ENCODE data around the gene RCCD1. TPM values are rescaled to one million over a fixed set of nuclear protein-coding genes. Genes with fewer than 3 reads are reported as not detected.
"Not testable (repeated sequence)": the region's sequence is repeated elsewhere in the genome, so short reads cannot be mapped to it uniquely, and the experiment has no call there.

RCCD1 gene
- total RNA-seq, 2 experiments from 2014 or later: 30.0 to 30.9 TPM

DNA sequence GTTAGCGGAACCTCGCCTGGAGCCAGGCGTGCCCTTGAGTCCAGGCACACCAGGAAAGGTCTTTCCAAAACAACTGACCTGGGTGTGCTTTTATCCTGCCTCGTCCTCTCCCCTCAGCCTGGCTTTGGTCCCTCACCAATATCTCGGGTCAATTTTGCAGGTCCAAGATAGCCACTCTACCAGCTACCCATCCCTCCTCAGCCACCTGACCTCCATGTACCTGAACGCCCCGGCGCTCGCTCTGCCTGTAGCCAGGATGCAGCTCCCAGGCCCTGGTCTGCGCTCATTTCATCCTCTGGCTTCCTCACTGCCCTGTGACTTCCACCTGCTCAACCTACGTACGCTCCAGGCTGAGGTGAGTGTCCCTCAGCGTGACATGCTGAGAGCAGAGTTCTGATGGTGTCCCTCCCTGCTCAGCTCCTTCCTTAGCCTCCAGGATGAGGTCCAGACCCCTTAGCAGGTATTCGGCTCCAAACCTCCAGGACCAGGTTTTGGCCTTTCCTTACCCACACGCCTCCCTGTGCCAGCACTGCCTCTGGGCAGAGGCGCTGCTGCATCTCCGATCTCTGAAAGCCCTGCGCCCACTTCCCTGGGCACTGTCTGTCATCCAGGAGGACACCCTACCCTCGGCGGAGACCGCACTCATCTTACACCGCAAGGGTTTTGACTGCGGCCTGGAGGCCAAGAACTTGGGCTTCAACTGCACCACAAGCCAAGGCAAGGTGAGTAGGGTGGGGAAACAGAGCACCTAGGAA is 36.5 kb upstream of the RCCD1 start:
- Mint-ChIP-seq H3K4me1 (ENCODE audit: low read depth) (peaks cover 8% of the 10 kb centered on the region), H3K9me3 (no peaks in the 10 kb centered on the region), H3K4me3 (no peak overlapping the region), H3K36me3 (ENCODE audit: low read depth) (peaks cover 42% of the 10 kb centered on the region), H3K27ac (no peak overlapping the region), H3K27me3 (no peaks in the 10 kb centered on the region)
- POLR2A ChIA-PET: interaction anchor here (1.1 to 2.5 kb wide), 7 partner anchors 9 to 18 kb away, joined by 3 to 7 read pairs (median 5); partner anchors contain the start of genes HDDC3 and MAN2A2
- intact Hi-C loops (cut with micrococcal nuclease): no loop called here
- ATAC-seq (no peak), DNase-seq (no peak)
- CTCF ChIA-PET: interaction anchor here (1.4 to 1.5 kb wide), 2 partner anchors 13 to 14 kb away, joined by 5 read pairs; partner anchors contain the start of gene HDDC3
- TF ChIP-seq, protein P1, sequence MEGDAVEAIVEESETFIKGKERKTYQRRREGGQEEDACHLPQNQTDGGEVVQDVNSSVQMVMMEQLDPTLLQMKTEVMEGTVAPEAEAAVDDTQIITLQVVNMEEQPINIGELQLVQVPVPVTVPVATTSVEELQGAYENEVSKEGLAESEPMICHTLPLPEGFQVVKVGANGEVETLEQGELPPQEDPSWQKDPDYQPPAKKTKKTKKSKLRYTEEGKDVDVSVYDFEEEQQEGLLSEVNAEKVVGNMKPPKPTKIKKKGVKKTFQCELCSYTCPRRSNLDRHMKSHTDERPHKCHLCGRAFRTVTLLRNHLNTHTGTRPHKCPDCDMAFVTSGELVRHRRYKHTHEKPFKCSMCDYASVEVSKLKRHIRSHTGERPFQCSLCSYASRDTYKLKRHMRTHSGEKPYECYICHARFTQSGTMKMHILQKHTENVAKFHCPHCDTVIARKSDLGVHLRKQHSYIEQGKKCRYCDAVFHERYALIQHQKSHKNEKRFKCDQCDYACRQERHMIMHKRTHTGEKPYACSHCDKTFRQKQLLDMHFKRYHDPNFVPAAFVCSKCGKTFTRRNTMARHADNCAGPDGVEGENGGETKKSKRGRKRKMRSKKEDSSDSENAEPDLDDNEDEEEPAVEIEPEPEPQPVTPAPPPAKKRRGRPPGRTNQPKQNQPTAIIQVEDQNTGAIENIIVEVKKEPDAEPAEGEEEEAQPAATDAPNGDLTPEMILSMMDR (IDR thresholded peaks at IDR 0.05): no peak

DNA sequence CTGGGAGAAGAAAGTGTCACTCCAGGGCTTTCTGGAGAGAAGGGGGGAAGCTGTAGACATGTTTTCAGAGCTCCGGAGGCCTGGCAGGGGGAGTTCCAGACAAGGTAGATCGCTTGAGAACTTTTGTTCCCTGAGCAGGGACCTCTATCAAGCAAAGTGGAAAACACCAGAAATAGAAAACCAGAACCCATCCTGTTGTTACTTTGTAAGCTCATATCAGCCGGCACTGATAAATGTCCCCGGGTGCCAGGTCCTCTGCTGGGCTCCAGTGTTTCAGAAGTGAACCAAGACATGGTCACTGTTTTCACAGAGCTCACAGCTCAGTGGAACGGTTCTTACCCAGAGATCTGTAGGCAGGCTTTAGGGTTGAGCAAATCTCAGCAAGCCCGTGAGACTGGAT is 35.8 kb upstream of the RCCD1 start:
- peaks cover 37% of the 10 kb centered on the region for H3K36me3 Mint-ChIP-seq (ENCODE audit: low read depth)
- TF ChIP-seq, protein P1 (IDR thresholded peaks at IDR 0.05): no peak
- ChIA-PET CTCF (interaction anchor here (1.4 to 1.5 kb wide), 2 partner anchors 12 to 14 kb away, joined by 5 read pairs; partner anchors contain the start of gene HDDC3), POLR2A (interaction anchor here (1.1 to 2.5 kb wide), 5 partner anchors 10 to 16 kb away, joined by 3 to 7 read pairs (median 5); partner anchors contain the start of genes HDDC3 and MAN2A2)
- no peaks in the 10 kb centered on the region for H3K9me3 Mint-ChIP-seq
- ATAC-seq (no peak), DNase-seq (no peak)
- H3K27me3 Mint-ChIP-seq: no peaks in the 10 kb centered on the region
- H3K4me1 Mint-ChIP-seq (ENCODE audit: low read depth): peaks cover 11% of the 10 kb centered on the region
- H3K27ac Mint-ChIP-seq: no peak overlapping the region
- no peak overlapping the region for H3K4me3 Mint-ChIP-seq
- intact Hi-C loops (cut with micrococcal nuclease): no loop called here

DNA sequence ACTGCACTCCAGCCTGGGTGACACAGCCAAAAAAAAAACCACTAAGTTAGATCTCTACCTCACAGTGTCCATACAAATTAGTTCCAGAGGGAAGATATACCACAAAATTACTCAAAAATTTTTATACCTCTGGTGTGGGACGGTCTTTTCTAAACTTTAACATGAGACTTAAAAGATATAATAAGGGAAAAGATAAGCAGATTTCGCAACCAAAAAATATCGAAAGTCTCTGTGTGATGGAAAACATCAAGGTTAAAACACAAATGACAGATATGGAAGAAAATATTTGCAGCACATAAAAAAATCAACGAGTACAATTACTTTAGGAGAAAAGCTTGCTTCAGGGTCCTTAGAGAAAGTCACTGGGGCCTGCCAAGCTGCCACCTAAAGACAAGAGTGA is 32.8 kb upstream of the RCCD1 start:
- no peaks in the 10 kb centered on the region for H3K27me3 Mint-ChIP-seq
- peaks cover 28% of the 10 kb centered on the region for H3K36me3 Mint-ChIP-seq (ENCODE audit: low read depth)
- no peaks in the 10 kb centered on the region for H3K9me3 Mint-ChIP-seq
- no peak overlapping the region for H3K27ac Mint-ChIP-seq
- ATAC-seq (no peak), DNase-seq (no peak)
- H3K4me3 Mint-ChIP-seq: no peak overlapping the region
- TF ChIP-seq, protein P1 (IDR thresholded peaks at IDR 0.05): no peak
- peaks cover 19% of the 10 kb centered on the region for H3K4me1 Mint-ChIP-seq (ENCODE audit: low read depth)
- intact Hi-C loops (cut with micrococcal nuclease): no loop called here
- POLR2A ChIA-PET: interaction anchor here (1.2 to 2.8 kb wide), 3 partner anchors 9 to 17 kb away, joined by 4 to 12 read pairs (median 4); no protein-coding TSS in a partner anchor
- CTCF ChIA-PET: interaction anchor here (1.2 to 6.1 kb wide), 5 partner anchors 11 to 104 kb away, joined by 3 to 47 read pairs (median 6); partner anchors contain the start of genes HDDC3, MAN2A2 and UNC45A

DNA sequence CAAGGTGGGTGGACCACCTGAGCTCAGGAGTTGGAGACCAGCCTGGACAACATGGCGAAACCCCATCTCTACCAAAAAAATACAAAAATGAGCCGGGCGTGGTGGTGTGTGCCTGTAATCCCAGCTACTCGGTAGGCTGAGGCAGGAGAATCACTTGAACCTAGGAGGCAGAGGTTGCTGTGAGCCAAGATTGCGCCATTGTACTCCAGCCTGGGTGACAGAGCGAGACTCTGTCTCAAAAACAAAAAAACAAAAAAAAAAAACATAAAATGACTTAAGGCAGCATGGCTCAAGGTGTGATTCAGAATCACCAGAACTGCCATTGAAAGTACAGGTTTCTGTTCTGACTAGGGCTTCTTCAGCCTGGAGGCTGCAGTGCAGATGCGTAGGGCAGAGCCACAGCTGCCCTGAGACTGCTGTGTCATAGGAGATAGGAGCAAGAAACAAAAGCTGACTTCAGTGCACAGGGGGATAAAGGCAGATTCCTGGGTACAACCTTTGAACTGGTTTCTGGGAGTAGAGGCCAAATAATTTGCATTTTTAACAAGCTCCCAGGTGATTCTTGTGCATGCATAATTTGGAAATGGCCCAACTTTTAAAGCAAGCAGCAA is 31.9 kb upstream of the RCCD1 start:
- H3K9me3 Mint-ChIP-seq; H3K27me3 Mint-ChIP-seq; H3K4me3 Mint-ChIP-seq; intact Hi-C loops (cut with micrococcal nuclease): not testable (repeated sequence)
- ATAC-seq (peak; percentile 82), DNase-seq (peak; percentile 37)
- peaks cover 19% of the 10 kb centered on the region for H3K4me1 Mint-ChIP-seq (ENCODE audit: low read depth)
- ChIA-PET CTCF (interaction anchor here (1.2 to 6.1 kb wide), 4 partner anchors 10 to 30 kb away, joined by 3 to 47 read pairs (median 5); partner anchors contain the start of genes HDDC3 and MAN2A2), POLR2A (interaction anchor here (1.1 to 2.8 kb wide), 7 partner anchors 9 to 50 kb away, joined by 3 to 12 read pairs (median 4); partner anchors contain the start of gene MAN2A2)
- H3K27ac Mint-ChIP-seq: peak overlapping the region; percentile 35
- peaks cover 24% of the 10 kb centered on the region for H3K36me3 Mint-ChIP-seq (ENCODE audit: low read depth)

DNA sequence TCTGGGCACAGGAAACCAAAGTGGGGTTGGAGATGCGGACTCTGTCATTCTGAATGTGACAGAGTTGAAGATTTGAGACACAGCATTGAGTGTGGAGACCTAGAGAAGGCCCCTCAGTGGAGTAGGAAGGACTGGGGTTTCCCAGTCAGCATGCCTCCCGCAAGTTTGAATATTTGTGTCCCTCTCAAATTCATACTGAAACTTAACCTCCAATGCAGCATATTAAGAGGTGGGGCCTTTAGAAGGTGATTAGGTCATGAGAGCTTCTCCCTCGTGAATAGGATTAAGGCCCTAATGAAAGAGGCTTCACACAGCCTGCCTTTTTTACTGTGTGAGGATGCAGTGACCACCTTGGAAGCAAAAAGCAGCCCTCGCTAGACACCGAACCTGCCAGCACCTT is 30.3 kb upstream of the RCCD1 start:
- no peaks in the 10 kb centered on the region for H3K9me3 Mint-ChIP-seq
- H3K36me3 Mint-ChIP-seq (ENCODE audit: low read depth): peaks cover 18% of the 10 kb centered on the region
- H3K27ac Mint-ChIP-seq: peak overlapping the region; percentile 49
- peaks cover 23% of the 10 kb centered on the region for H3K4me1 Mint-ChIP-seq (ENCODE audit: low read depth)
- ATAC-seq (peak; percentile 65), DNase-seq (peak; percentile 28)
- H3K27me3 Mint-ChIP-seq: no peaks in the 10 kb centered on the region
- H3K4me3 Mint-ChIP-seq: no peak overlapping the region
- ChIA-PET CTCF (interaction anchor here (2.8 to 6.1 kb wide), 2 partner anchors 8 to 11 kb away, joined by 9 to 47 read pairs; partner anchors contain the start of genes HDDC3 and UNC45A), POLR2A (no interaction called here)
- intact Hi-C loops (cut with micrococcal nuclease): no loop called here
- TF ChIP-seq, protein P1 (IDR thresholded peaks at IDR 0.05): no peak

DNA sequence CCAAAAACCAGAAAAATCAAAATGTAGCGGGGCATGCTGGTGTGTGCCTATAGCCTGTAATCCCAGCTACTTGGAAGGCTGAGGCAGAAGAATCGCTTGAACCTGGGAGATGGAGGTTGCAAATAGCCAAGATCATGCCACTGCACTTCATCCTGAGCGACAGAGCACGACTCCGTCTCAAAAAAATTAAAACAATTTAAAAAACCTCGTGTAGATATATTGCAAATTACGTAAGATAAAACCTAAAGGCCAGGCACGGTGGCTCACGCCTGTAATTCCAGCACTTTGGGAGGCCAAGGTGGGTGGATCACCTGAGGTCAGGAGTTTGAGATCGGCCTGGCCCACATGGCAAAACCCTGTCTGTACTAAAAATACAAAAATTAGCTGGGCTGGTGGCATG is 27.9 kb upstream of the RCCD1 start:
- POLR2A ChIA-PET: interaction anchor here (0.7 kb wide), 1 partner anchor 574 kb away, joined by 3 read pairs; no protein-coding TSS in a partner anchor
- H3K9me3 Mint-ChIP-seq: not testable (repeated sequence)

DNA sequence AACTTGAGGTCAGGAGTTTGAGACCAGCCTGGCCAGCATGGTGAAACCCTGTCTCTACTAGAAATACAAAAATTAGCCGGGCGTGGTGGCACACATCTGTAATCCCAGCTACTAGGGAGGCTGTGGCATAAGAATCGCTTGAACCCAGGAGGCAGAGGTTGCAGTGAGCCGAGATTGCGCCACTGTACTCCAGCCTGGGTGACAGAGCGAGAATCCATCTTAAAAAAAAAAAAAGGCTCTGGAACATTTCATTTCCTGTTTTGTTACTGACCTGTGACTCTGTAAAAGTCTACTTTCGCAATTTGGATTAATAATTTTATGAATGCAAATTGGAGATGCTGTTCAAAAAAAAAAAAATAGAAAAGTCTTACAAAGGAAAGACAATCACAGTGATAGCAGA is 26.6 kb upstream of the RCCD1 start:
- Mint-ChIP-seq H3K4me1 (ENCODE audit: low read depth) (peaks cover 23% of the 10 kb centered on the region), H3K4me3 (peak overlapping the region; percentile 28), H3K36me3 (ENCODE audit: low read depth) (peaks cover 10% of the 10 kb centered on the region)
- POLR2A ChIA-PET: interaction anchor here (1.8 to 9.1 kb wide), 2 partner anchors 10 to 27 kb away, joined by 7 to 133 read pairs; partner anchors contain the start of gene MAN2A2
- H3K9me3 Mint-ChIP-seq; H3K27ac Mint-ChIP-seq; H3K27me3 Mint-ChIP-seq; DNase-seq; intact Hi-C loops (cut with micrococcal nuclease); ATAC-seq; CTCF ChIA-PET: not testable (repeated sequence)

More for the DNA sequence above, 27.9 kb upstream of the RCCD1 start:
- intact Hi-C loops (cut with micrococcal nuclease); ATAC-seq; DNase-seq; H3K36me3 Mint-ChIP-seq (ENCODE audit: low read depth); H3K4me3 Mint-ChIP-seq; H3K27ac Mint-ChIP-seq; H3K27me3 Mint-ChIP-seq: not testable (repeated sequence)
- H3K4me1 Mint-ChIP-seq (ENCODE audit: low read depth): peaks cover 28% of the 10 kb centered on the region
- CTCF ChIA-PET: interaction anchor here (2.8 kb wide), 1 partner anchor 8 kb away, joined by 9 read pairs; the partner anchor contains the start of gene UNC45A
